Erythroblast (primary cell): ENCODE results near the gene PIGK.

Experiments used
- GATA1 ChIP-seq: IDR thresholded peaks from 2 replicates; pipeline ENCODE4 v1.6.1; 2011; ENCODE audit warnings: low read depth, mild to moderate bottlenecking, control low read depth, low read length, moderate library complexity
- POLR2A ChIP-seq: IDR thresholded peaks from 2 replicates; pipeline ENCODE4 v1.6.1; 2011; ENCODE audit warnings: mild to moderate bottlenecking, low read length

DNA sequence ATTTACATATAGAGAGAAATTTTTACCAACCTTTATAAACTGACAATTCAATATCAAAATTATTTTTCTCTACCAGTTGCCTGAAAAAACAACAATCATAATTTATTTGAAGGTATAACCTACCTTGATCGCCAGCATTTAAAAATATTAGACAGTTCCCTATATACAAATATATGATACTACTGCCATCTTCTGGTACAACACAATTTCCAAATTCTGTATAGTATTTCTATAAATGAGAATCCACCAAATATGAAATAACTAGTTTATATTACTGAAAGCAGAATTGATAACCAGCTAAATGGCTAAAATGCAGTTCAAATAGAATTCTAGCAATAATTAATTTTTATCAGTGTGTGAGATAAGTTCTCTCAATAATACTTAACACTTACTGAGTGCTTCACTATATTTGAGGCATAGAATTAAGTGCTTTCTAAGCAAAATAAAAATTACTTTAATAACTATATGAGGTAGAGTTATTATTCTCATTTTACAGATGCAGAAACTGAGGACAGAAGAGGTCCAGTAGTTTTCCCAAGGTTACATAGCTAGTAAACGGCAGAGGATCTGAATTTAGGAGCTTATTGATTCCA lies 75.6 kb downstream of the PIGK start:
- TF ChIP-seq POLR2A (no peak), GATA1 (no peak)
